Mucosa of rectum (tissue), 2 donors: ENCODE results near the gene CMC1.
"Not testable (repeated sequence)": the region's sequence is repeated elsewhere in the genome, so short reads cannot be mapped to it uniquely, and the experiment has no call there.

ENCODE experiments used
- H3K27ac ChIP-seq, 2 donors: one replicate each; pipeline ENCODE4 v1.7.0; 2013; ENCODE audit warnings: inconsistent platforms in 2 of 2, low read depth in 2 of 2, low read length in 2 of 2
- H3K27me3 ChIP-seq, 2 donors: one replicate each; pipeline ENCODE4 v1.7.0; 2013; ENCODE audit warnings: low read length in 2 of 2; ENCODE audit not compliant: control insufficient read depth in 2 of 2, insufficient read depth in 2 of 2
- H3K36me3 ChIP-seq, 2 donors: one replicate each; pipeline ENCODE4 v1.7.0; 2013; ENCODE audit warnings: low read length in 2 of 2; ENCODE audit not compliant: control insufficient read depth in 2 of 2, insufficient read depth in 2 of 2
- H3K4me1 ChIP-seq, 2 donors: one replicate each; pipeline ENCODE4 v1.7.0; 2013; ENCODE audit warnings: low read length in 2 of 2, mild to moderate bottlenecking in 1 of 2; ENCODE audit not compliant: control insufficient read depth in 2 of 2, insufficient read depth in 2 of 2
- H3K4me3 ChIP-seq, 2 donors: one replicate each; pipeline ENCODE4 v1.7.0; 2013; ENCODE audit warnings: low read length in 2 of 2
- H3K9ac ChIP-seq, 2 donors: one replicate each; pipeline ENCODE4 v1.7.0; 2013; ENCODE audit warnings: low read length in 2 of 2, low read depth in 1 of 2, mild to moderate bottlenecking in 1 of 2
- H3K9me3 ChIP-seq, 2 donors: one replicate each; pipeline ENCODE4 v1.7.0; 2013; ENCODE audit warnings: low read length in 2 of 2; ENCODE audit not compliant: control insufficient read depth in 2 of 2
- donor health status: healthy.
- donor health status: Normal muscosa, but diverticular disease.

The CMC1 gene, protein sequence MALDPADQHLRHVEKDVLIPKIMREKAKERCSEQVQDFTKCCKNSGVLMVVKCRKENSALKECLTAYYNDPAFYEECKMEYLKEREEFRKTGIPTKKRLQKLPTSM

DNA sequence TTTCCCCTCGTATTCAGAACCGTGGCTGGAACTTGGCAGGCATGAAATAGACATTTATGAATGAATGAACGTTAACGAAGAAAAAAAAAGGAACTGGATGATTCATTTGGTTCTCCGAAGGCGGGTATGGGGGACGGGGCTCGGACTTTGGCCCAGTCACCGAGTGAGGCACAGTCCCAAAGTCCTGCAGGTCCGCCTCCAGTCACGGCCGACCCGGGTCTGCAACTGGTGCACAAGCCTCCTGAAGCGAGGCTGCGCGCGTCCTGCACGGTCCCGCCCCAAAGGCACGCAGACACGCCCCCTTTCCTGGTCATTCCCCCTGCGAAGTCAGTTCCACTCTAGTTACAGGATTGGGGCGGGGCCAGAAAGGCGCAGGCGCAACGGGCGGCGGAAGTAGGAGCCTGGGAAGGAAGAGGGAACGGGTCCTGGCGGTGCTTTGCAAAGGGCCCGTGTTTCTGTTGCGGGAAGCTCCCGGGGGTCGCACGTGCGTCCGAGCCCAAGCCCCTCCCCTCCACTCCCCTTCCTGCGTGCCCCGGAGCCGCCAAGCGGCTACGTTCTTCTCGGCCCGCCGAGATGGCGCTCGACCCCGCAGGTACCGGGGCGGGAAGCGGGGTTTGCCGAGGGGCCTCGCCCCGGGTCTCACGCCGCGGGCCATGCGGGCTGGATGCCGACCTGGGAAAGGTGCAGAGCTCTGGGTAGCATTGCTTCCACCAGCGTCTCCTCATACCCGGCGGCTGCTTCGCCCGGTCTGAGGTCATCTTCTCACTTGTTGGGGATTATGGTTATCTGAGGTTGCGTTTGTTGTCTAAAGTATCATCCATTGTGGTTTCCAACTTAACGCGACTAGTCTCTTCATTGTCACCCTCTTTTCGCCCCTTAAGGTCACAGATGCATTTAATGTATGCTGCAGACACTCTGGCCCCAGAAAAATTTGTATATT, at the start of gene CMC1:
TSS of gene CMC1 (plus strand) at position 399 of the 940 bp plus-strand sequence. CDS start at position 574, 175 bp downstream.
- Histone ChIP-seq H3K27ac (peak within 1 kb of the TSS; percentile 87 to 92), H3K4me1 (peaks cover 17 to 20% of the 10 kb centered on the region in 2 donors), H3K4me3 (peak within 1 kb of the TSS; percentile 92 to 95), H3K9me3 (no peaks in the 10 kb centered on the region), H3K36me3 (no peaks in the 10 kb centered on the region), H3K9ac (peak within 1 kb of the TSS; percentile 89 to 94), H3K27me3 (no peaks in the 10 kb centered on the region)

DNA sequence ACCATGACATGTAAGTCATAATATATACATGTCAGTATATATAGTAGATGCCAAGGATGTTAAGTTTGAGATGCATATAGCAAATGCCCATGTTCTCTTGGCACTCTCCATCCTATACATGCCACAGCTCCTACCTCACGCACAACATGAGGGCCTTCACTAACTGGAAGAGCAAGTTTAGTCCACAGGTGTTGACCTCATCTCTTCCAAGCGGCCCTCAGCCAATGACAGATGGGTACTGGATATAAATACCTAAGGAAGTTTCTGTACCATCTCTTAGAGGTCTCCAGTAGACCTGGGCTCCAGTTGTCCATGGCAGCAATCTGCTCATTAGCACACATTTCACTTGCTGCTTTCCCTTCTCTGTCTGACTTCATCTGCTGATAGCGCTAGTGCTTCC, 43.3 kb upstream of the CMC1 start:
- Histone ChIP-seq H3K9ac (no peak overlapping the region), H3K36me3 (no peaks in the 10 kb centered on the region), H3K27me3 (no peaks in the 10 kb centered on the region), H3K27ac (no peak overlapping the region), H3K9me3 (no peaks in the 10 kb centered on the region), H3K4me1 (no peaks in the 10 kb centered on the region), H3K4me3 (no peak overlapping the region)

DNA sequence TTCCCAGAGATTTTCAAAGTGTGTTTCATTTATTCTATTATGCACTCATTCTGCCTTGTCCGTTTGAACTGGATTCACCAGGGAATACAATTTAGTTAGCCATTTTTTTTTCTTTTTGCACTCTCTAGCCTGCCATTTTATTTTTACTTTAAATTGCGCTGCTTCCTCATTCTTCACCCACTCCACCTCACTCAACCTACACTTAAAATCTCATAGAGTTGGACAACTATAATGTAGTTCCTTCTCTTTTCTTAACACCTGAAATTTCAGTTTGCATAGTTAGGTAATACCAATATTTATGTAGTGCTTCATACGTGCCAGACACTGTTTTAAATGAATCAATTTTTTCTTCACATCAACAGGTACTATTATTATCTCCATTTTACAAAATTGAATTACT, 42.4 kb upstream of the CMC1 start:
- no peak overlapping the region for H3K9ac ChIP-seq
- H3K36me3 ChIP-seq: no peaks in the 10 kb centered on the region
- H3K27ac ChIP-seq: no peak overlapping the region
- H3K27me3 ChIP-seq: no peaks in the 10 kb centered on the region
- H3K9me3 ChIP-seq: no peaks in the 10 kb centered on the region
- H3K4me3 ChIP-seq: no peak overlapping the region
- H3K4me1 ChIP-seq: no peaks in the 10 kb centered on the region

DNA sequence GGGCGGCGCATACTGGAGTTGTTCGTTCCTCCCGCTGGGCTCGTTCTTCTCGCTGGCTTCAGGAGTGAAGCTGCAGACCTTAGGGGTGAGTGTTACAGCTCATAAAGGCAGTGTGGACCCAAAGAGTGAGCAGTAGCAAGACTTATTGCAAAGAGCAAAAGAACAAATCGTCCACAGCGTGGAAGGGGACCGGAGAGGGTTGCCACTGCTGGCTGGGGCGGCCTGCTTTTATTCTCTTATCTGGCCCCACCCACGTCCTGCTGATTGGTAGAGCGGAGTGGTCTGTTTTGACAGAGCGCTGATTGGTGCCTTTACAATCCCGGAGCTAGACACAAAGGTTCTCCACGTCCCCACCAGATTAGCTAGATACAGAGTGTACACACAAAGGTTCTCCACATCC, 41.8 kb upstream of the CMC1 start:
- not testable (repeated sequence) for H3K27me3 ChIP-seq, H3K9me3 ChIP-seq, H3K9ac ChIP-seq

DNA sequence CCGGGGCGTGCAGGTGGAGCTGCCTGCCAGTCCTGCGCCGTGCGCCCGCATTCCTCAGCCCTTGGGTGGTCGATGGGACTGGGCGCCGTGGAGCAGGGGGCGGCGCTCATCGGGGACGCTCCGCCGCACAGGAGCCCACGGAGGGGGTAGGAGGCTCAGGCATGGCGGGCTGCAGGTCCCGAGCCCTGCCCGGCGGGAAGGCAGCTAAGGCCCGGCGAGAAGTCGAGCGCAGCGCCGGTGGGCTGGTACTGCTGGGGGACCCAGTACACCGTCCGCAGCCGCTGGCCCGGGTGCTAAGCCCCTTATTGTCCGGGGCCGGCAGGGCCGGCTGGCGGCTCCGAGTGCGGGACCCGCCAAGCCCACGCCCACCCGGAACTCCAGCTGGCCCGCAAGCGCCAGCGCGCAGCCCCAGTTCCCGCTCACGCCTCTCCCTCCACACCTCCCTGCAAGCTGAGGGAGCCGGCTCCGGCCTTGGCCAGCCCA, 41.0 kb upstream of the CMC1 start:
- not testable (repeated sequence) for H3K9me3 ChIP-seq, H3K4me3 ChIP-seq, H3K4me1 ChIP-seq, H3K27me3 ChIP-seq, H3K36me3 ChIP-seq, H3K27ac ChIP-seq, H3K9ac ChIP-seq

More for the DNA sequence above, 41.8 kb upstream of the CMC1 start:
- H3K27ac ChIP-seq, H3K4me3 ChIP-seq, H3K36me3 ChIP-seq, H3K4me1 ChIP-seq: not testable (repeated sequence)

DNA sequence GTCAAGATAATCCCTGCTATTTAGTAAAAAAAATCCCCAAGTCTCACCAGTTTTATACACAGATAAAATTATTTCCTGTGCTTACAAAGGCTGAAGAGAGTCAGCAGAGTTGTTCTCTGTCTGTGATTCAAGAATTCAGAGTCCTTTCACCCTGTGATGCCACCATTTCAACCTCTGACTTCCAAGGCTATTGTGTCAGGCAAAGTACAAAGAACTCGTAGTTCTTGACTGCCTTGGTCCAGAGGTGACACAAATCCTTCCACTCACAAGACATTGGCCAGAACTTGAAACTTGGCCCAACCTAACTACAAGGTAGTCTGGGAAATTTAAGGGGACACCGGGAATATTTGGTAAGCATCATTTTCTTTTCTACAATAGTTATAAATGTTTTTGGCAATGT, 34.9 kb upstream of the CMC1 start:
- Histone ChIP-seq H3K9ac (no peak overlapping the region), H3K9me3 (no peaks in the 10 kb centered on the region), H3K4me1 (no peaks in the 10 kb centered on the region), H3K27me3 (no peaks in the 10 kb centered on the region), H3K4me3 (no peak overlapping the region), H3K36me3 (no peaks in the 10 kb centered on the region), H3K27ac (no peak overlapping the region)

DNA sequence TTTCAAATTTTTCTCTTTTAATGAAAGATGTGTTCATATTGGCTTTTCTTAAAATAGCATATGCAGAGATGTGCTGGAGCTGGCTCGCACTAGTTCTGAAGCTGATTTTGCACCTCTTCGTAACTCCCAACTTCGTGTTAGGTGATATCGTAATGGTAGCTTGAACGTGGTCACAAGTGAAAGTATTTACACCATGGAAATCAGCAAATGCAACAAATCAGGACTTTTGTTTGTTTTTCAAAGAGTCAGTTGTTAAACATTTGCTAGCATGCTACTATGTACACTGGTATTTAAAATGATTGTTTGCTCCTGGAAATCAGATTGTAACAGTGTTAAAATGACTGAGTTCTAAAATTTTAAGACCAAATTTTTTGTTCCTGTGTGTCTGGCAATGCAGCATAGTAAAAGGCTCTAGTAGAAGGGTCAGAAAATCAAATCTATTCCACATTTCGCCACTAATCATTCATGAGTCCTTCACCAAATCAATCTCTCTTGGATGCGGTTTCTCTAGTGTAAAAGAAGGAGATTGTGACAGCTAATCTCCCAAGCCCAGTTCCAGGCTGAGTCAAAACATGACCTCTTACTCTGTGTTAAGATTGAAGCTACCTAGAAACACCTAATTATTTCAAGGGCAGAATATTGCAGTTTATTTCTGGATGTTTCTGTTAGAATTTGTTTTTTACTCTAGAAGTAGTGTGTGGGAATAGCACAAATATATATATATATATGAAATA, 34.3 kb upstream of the CMC1 start:
- Histone ChIP-seq H3K27me3 (no peaks in the 10 kb centered on the region), H3K4me3 (no peak overlapping the region), H3K4me1 (no peaks in the 10 kb centered on the region), H3K36me3 (no peaks in the 10 kb centered on the region), H3K9ac (no peak overlapping the region), H3K27ac (no peak overlapping the region), H3K9me3 (no peaks in the 10 kb centered on the region)

DNA sequence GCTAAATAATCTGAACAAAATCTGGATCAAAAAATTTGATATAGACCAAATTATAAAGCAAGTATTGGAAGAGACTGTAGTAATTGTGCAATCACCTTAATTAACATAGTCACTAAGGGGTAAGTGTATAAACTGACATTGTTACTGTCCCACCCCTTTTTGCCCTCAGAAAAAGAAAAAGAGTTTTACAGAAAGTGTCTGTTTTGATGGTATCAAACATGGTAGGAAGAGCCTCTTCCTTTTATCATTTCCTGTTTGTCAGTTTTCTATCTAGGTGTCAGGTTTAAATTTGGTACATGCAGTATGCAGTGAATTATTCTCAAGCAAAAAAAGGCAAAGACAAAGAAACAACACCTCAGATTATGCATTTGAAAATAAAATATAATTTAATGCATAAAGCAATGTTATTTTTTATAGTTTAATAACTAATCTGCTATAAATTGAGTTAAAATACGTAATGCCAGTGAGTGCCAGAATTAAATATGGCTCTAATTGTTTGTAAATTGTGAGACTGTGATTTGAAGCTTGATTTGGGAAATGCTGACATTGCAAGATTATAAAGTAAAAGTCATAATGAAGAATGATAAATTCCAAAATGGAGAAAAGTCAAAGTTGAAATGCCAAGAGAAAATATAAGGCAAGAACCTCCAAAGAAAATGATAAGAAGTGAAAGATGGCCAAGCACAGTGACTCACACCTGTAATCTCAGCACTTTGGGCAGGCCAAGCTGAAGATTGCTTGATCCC, 30.3 kb upstream of the CMC1 start:
- H3K9me3 ChIP-seq: peaks cover 0 to 6% of the 10 kb centered on the region in 2 donors
- no peaks in the 10 kb centered on the region for H3K27me3 ChIP-seq
- H3K9ac ChIP-seq: no peak overlapping the region
- no peak overlapping the region for H3K27ac ChIP-seq
- H3K36me3 ChIP-seq: no peaks in the 10 kb centered on the region
- H3K4me1 ChIP-seq: no peaks in the 10 kb centered on the region
- no peak overlapping the region for H3K4me3 ChIP-seq

DNA sequence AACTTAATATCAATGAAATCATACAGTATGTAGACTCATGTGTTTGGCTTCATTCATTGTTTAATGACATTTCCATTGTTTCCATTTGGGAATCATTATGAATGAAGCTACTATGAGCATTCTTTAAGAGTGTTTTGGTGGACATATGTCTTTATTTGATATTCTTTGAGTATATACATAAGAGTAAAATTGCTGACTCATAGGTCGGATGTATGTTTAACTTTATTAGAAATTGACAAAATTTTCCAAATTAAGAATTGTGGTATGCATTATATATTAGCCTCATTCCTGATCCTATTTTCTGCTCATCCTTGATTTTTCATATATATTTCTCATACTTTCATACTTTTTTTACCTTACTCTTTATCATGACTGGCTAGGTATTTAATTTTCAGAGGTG, 28.7 kb upstream of the CMC1 start:
- no peaks in the 10 kb centered on the region for H3K4me1 ChIP-seq
- H3K27ac ChIP-seq: no peak overlapping the region
- no peaks in the 10 kb centered on the region for H3K36me3 ChIP-seq
- no peaks in the 10 kb centered on the region for H3K27me3 ChIP-seq
- peaks cover 0 to 6% of the 10 kb centered on the region in 2 donors for H3K9me3 ChIP-seq
- no peak overlapping the region for H3K9ac ChIP-seq
- no peak overlapping the region for H3K4me3 ChIP-seq
